Caco-2 (cell line): Measurements from ENCODE around the gene PRRG1. TPM values are rescaled to one million over a fixed set of nuclear protein-coding genes. Genes with fewer than 3 reads are reported as not detected.

ENCODE experiments used
- BruUV-seq: library from RNA; stranded (reverse); fragments of 400-500 nt; replicated peaks from 2 replicates; lab custom pipeline; 2021; lab: Mats Ljungman, UMichigan
- CTCF ChIA-PET: fragments of 300-600 bp; sonication (Branson Sonifier 250); formaldehyde crosslinking; loops from one replicate; lab custom pipeline; 2022; ENCODE audit warnings: antibody characterized with exemption; lab: Charles Lee
- POLR2A ChIA-PET: fragments of 300-600 bp; sonication (Branson Sonifier 250); formaldehyde crosslinking; loops from one replicate; lab custom pipeline; 2022; ENCODE audit warnings: antibody characterized with exemption; lab: Charles Lee
- DNase-seq, 2 experiments: peaks; one replicate each; pipeline versions ENCODE4 v3.0.0 to v3.0.0-alpha.2; 2020 to 2022
- H3K27me3 ChIP-seq: replicated peaks from 2 replicates; pipeline ENCODE4 v1.6.0; 2011; ENCODE audit warnings: low read length; ENCODE audit not compliant: control insufficient read depth, insufficient read depth
- H3K36me3 ChIP-seq: 2 replicates; pipeline ENCODE4 v1.5.1; 2011; ENCODE audit warnings: low read length; ENCODE audit not compliant: control insufficient read depth, insufficient read depth
- H3K4me1 ChIP-seq: fragments of 250-450 bp; sonication (Bioruptor Pico); 2 replicates; pipeline ENCODE4 v1.5.1; 2020; ENCODE audit warnings: mild to moderate bottlenecking
- H3K4me3 ChIP-seq: 2 replicates; pipeline ENCODE4 v1.5.1; 2011; ENCODE audit warnings: low read depth, mild to moderate bottlenecking, control low read depth, low read length
- H3K9me3 ChIP-seq: fragments of 250-450 bp; sonication (Bioruptor Pico); 2 replicates; pipeline ENCODE4 v1.5.1; 2020; ENCODE audit warnings: mild to moderate bottlenecking, moderate library complexity
- H3K27ac Mint-ChIP-seq: one replicate; pipeline ENCODE4 v1.8.0; 2022; ENCODE audit warnings: mixed read lengths; ENCODE audit not compliant: unreplicated experiment
- H3K27me3 Mint-ChIP-seq: one replicate; pipeline ENCODE4 v1.8.0; 2022; ENCODE audit warnings: mixed read lengths; ENCODE audit not compliant: insufficient read depth, unreplicated experiment
- H3K36me3 Mint-ChIP-seq: one replicate; pipeline ENCODE4 v1.8.0; 2022; ENCODE audit warnings: mild to moderate bottlenecking, mixed read lengths; ENCODE audit not compliant: insufficient read depth, unreplicated experiment
- H3K4me1 Mint-ChIP-seq: one replicate; pipeline ENCODE4 v1.8.0; 2022; ENCODE audit warnings: low read depth, mixed read lengths; ENCODE audit not compliant: unreplicated experiment
- H3K4me3 Mint-ChIP-seq: one replicate; pipeline ENCODE4 v1.8.0; 2022; ENCODE audit warnings: mild to moderate bottlenecking, moderate library complexity, mixed read lengths; ENCODE audit not compliant: unreplicated experiment
- H3K9me3 Mint-ChIP-seq: one replicate; pipeline ENCODE4 v1.8.0; 2022; ENCODE audit warnings: mixed read lengths; ENCODE audit not compliant: unreplicated experiment
- intact Hi-C: fragments of 100-400 bp; cut with micrococcal nuclease; formaldehyde crosslinking; loops from one replicate; pipeline ENCODE4 v1.10.0; 2022; ENCODE audit not compliant: unreplicated experiment
- total RNA-seq: library from RNA; stranded (reverse); gene quantifications from 2 replicates; pipeline ENCODE4 v1.2.3, GENCODE V29; 2022
- TF ChIP-seq, protein P1 (sequence below), 2 experiments: fragments of 200-600 bp in 1 of 2; IDR thresholded peaks; 1 replicate in 1 of 2; 2 replicates in 1 of 2; pipeline versions ENCODE4 v1.5.1 to v1.8.0; 2011 to 2022; ENCODE audit warnings: antibody characterized with exemption in 1 of 2, control low read depth in 1 of 2, inconsistent platforms in 1 of 2, low read depth in 1 of 2, low read length in 1 of 2, mild to moderate bottlenecking in 1 of 2, moderate library complexity in 1 of 2; ENCODE audit not compliant: insufficient read depth in 1 of 2, severe bottlenecking in 1 of 2, unreplicated experiment in 1 of 2

The PRRG1 gene
- total RNA-seq, 1 experiment from 2014 or later: 14.0 TPM

DNA sequence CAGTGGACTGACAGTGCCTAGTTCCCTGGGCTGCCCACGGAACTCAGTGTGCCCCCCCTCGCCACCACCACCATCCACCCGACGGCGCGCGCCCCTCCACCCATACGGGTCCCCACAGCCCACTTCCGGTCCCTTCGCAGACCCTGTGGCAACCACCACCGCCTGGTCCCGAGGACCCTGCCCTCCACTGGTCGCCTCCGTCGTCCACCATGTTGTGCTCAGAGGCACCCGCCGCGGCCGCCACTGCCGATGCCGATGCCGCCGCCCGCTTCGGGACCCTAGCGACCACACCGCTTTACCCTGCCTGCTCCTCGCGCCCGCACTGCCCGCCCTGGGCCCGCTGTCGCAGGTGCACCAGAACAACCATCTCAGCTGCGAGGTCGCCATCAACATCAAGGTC is 155.8 kb downstream of the PRRG1 start:
- no peaks in the 10 kb centered on the region for H3K36me3 ChIP-seq
- no peaks in the 10 kb centered on the region for H3K27me3 ChIP-seq
- no peaks in the 10 kb centered on the region for H3K9me3 ChIP-seq
- Mint-ChIP-seq H3K36me3 (no peaks in the 10 kb centered on the region), H3K9me3 (no peaks in the 10 kb centered on the region), H3K4me1 (no peaks in the 10 kb centered on the region), H3K27ac (no peak overlapping the region), H3K4me3 (no peak overlapping the region), H3K27me3 (no peaks in the 10 kb centered on the region)
- BruUV-seq: no TSS peak
- DNase-seq: no peak
- no peak overlapping the region for H3K4me3 ChIP-seq
- CTCF ChIA-PET: no interaction called here
- intact Hi-C loops: no loop called here
- TF ChIP-seq, protein P1, sequence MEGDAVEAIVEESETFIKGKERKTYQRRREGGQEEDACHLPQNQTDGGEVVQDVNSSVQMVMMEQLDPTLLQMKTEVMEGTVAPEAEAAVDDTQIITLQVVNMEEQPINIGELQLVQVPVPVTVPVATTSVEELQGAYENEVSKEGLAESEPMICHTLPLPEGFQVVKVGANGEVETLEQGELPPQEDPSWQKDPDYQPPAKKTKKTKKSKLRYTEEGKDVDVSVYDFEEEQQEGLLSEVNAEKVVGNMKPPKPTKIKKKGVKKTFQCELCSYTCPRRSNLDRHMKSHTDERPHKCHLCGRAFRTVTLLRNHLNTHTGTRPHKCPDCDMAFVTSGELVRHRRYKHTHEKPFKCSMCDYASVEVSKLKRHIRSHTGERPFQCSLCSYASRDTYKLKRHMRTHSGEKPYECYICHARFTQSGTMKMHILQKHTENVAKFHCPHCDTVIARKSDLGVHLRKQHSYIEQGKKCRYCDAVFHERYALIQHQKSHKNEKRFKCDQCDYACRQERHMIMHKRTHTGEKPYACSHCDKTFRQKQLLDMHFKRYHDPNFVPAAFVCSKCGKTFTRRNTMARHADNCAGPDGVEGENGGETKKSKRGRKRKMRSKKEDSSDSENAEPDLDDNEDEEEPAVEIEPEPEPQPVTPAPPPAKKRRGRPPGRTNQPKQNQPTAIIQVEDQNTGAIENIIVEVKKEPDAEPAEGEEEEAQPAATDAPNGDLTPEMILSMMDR (IDR thresholded peaks at IDR 0.05; ENCODE audit: insufficient read depth in 1 of 2, low read depth in 1 of 2, low read length in 1 of 2, severe bottlenecking in 1 of 2, unreplicated experiment in 1 of 2): no peak
- H3K4me1 ChIP-seq: no peaks in the 10 kb centered on the region
- POLR2A ChIA-PET: no interaction called here

Other genes with a start within 250 kb of the PRRG1 start
- gene LANCL3, start 222.3 kb downstream of the PRRG1 start, total RNA-seq: 0.02 TPM in 1 of 2 replicates, not detected in the other